Measurements from ENCODE around the gene BRWD1.
"Not testable (repeated sequence)": the region's sequence is repeated elsewhere in the genome, so short reads cannot be mapped to it uniquely, and the experiment has no call there.

DNA sequence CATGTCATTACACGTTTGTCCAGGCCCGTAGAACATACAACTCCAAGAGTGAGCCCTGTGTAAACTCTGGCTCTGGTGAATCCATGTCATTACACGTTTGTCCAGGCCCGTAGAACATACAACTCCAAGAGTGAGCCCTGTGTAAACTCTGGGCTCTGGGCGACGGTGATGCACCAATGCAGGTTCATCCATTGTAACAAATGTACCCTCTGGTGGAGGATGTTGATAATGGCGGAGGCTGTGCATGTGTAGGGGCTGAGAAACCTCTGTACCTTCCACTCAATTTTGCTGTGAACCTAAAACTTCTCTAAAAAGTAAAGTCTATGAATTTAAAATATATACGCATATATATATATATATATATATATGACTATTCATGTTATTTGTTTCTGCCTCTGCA lies 177.3 kb downstream of the BRWD1 start:
- TF ChIP-seq, protein P1, sequence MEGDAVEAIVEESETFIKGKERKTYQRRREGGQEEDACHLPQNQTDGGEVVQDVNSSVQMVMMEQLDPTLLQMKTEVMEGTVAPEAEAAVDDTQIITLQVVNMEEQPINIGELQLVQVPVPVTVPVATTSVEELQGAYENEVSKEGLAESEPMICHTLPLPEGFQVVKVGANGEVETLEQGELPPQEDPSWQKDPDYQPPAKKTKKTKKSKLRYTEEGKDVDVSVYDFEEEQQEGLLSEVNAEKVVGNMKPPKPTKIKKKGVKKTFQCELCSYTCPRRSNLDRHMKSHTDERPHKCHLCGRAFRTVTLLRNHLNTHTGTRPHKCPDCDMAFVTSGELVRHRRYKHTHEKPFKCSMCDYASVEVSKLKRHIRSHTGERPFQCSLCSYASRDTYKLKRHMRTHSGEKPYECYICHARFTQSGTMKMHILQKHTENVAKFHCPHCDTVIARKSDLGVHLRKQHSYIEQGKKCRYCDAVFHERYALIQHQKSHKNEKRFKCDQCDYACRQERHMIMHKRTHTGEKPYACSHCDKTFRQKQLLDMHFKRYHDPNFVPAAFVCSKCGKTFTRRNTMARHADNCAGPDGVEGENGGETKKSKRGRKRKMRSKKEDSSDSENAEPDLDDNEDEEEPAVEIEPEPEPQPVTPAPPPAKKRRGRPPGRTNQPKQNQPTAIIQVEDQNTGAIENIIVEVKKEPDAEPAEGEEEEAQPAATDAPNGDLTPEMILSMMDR (IDR thresholded peaks at IDR 0.05), result not testable (repeated sequence)
- not testable (repeated sequence) for TF ChIP-seq POLR2A (IDR thresholded peaks at IDR 0.05); POLR2AphosphoS5 (IDR thresholded peaks at IDR 0.05; ENCODE audit: insufficient read depth in 1 of 2, low read depth in 1 of 2)

All from vagina (tissue), 2 donors.